H1 (cell line): Measurements from ENCODE around the gene CENPM. TPM values are rescaled to one million over a fixed set of nuclear protein-coding genes. Genes with fewer than 3 reads are reported as not detected.

Source experiments
- ASH2L ChIP-seq: fragments of 200-600, 300-600 bp; sonication (generic); IDR thresholded peaks from one replicate; pipeline ENCODE4 v1.7.1; 2017; ENCODE audit warnings: low read length
- BCL11A ChIP-seq, 2 experiments: IDR thresholded peaks; one replicate each; pipeline ENCODE4 v1.6.1; 2011; ENCODE audit warnings: low read depth in 2 of 2, low read length in 2 of 2, mild to moderate bottlenecking in 2 of 2
- CHD1 ChIP-seq: IDR thresholded peaks from 2 replicates; pipeline ENCODE4 v1.6.1; 2012; ENCODE audit warnings: low read depth, low read length, improper control_type of control experiment
- CTBP2 ChIP-seq: IDR thresholded peaks from 2 replicates; pipeline ENCODE4 v1.7.0; 2011; ENCODE audit warnings: borderline replicate concordance, mild to moderate bottlenecking, moderate library complexity, mixed read lengths, low read length; ENCODE audit not compliant: insufficient read depth, insufficient read length
- FOSL1 ChIP-seq: IDR thresholded peaks from 2 replicates; pipeline ENCODE4 v1.6.1; 2011; ENCODE audit warnings: mild to moderate bottlenecking, low read depth, low read length, moderate library complexity; ENCODE audit not compliant: insufficient read depth
- GTF2F1 ChIP-seq: IDR thresholded peaks from 2 replicates; pipeline ENCODE4 v1.6.1; 2012; ENCODE audit warnings: low read depth, low read length, improper control_type of control experiment, borderline replicate concordance
- JUN ChIP-seq: IDR thresholded peaks from 2 replicates; pipeline ENCODE4 v1.6.1; 2011; ENCODE audit warnings: low read depth, mild to moderate bottlenecking, improper control_type of control experiment, low read length
- JUND ChIP-seq: IDR thresholded peaks from 2 replicates; pipeline ENCODE4 v1.6.1; 2011; ENCODE audit warnings: mild to moderate bottlenecking, improper control_type of control experiment, low read length
- NANOG ChIP-seq: IDR thresholded peaks from 2 replicates; pipeline ENCODE4 v1.6.1; 2011; ENCODE audit warnings: low read length, low read depth, mild to moderate bottlenecking, inconsistent platforms; ENCODE audit not compliant: insufficient read depth, poor library complexity, severe bottlenecking
- POU5F1 ChIP-seq: IDR thresholded peaks from 2 replicates; pipeline ENCODE4 v1.6.1; 2011; ENCODE audit warnings: low read depth, mild to moderate bottlenecking, low read length, moderate library complexity
- RAD21 ChIP-seq, 2 experiments: IDR thresholded peaks in 1 of 2; conservative IDR thresholded peaks in 1 of 2; 2 replicates each; pipeline ENCODE4 v1.6.1; 2011; ENCODE audit warnings: low read depth in 2 of 2, low read length in 2 of 2, improper control_type of control experiment in 1 of 2, inconsistent platforms in 1 of 2, mild to moderate bottlenecking in 1 of 2, moderate library complexity in 1 of 2
- RFX5 ChIP-seq: IDR thresholded peaks from 2 replicates; pipeline ENCODE4 v1.6.1; 2011; ENCODE audit warnings: low read depth, low read length, improper control_type of control experiment, borderline replicate concordance
- RNF2 ChIP-seq: fragments of 200-900, 300-1000 bp; sonication (generic); IDR thresholded peaks from 2 replicates; pipeline ENCODE4 v1.7.1; 2016; ENCODE audit warnings: borderline replicate concordance, low read depth, mild to moderate bottlenecking, antibody characterized with exemption, low read length; ENCODE audit not compliant: poor library complexity, severe bottlenecking; ENCODE audit errors: missing control alignments
- SIN3A ChIP-seq, 2 experiments: IDR thresholded peaks in 1 of 2; conservative IDR thresholded peaks in 1 of 2; 2 replicates each; pipeline ENCODE4 v1.6.1; 2011 to 2012; ENCODE audit warnings: low read length in 2 of 2, improper control_type of control experiment in 1 of 2, low read depth in 1 of 2, mild to moderate bottlenecking in 1 of 2
- SP2 ChIP-seq: IDR thresholded peaks from 2 replicates; pipeline ENCODE4 v1.6.1; 2012; ENCODE audit warnings: mild to moderate bottlenecking, low read length, inconsistent platforms
- SP4 ChIP-seq: IDR thresholded peaks from 2 replicates; pipeline ENCODE4 v1.6.1; 2012; ENCODE audit warnings: low read length, inconsistent platforms
- TAF1 ChIP-seq: IDR thresholded peaks from 2 replicates; pipeline ENCODE4 v1.6.1; 2011; ENCODE audit warnings: mild to moderate bottlenecking, low read depth, low read length
- TAF7 ChIP-seq: optimal IDR thresholded peaks from 2 replicates; pipeline ENCODE3; 2011; ENCODE audit warnings: low read depth, mild to moderate bottlenecking, inconsistent platforms, low read length, moderate library complexity, borderline replicate concordance
- TEAD4 ChIP-seq: IDR thresholded peaks from 2 replicates; pipeline ENCODE4 v1.6.1; 2012; ENCODE audit warnings: low read depth, low read length, inconsistent platforms, mixed read lengths
- USF2 ChIP-seq: IDR thresholded peaks from 2 replicates; pipeline ENCODE4 v1.6.1; 2011; ENCODE audit warnings: low read length, improper control_type of control experiment
- ZNF274 ChIP-seq: IDR thresholded peaks from 2 replicates; pipeline ENCODE4 v1.7.0; 2012; ENCODE audit warnings: low read length, borderline replicate concordance; ENCODE audit errors: extremely low read depth
- polyA plus RNA-seq, 7 experiments: library from polyadenylated mRNA; depleted of rRNA in 3 of 7; stranded (reverse) in 5 of 7; unstranded in 2 of 7; fragments of >200 nt in 5 of 7; fragments of 200-250 nt in 2 of 7; gene quantifications; 1 replicate in 5 of 7; 2 replicates in 1 of 7; 4 replicates in 1 of 7; pipeline versions ENCODE4 v1.2.1 to v1.2.3, GENCODE V29; 2011 to 2013; ENCODE audit warnings: missing spikeins in 2 of 7, mixed read lengths in 2 of 7
- total RNA-seq: library from RNA; stranded (reverse); fragmentation: NEBNext Ultra II Directional; extraction: Animal tissue kit (Norgen Biotek cat#: 25700); gene quantifications from 2 replicates; pipeline ENCODE4 v1.2.1, GENCODE V29; 2021
- TF ChIP-seq, protein P1 (sequence below): IDR thresholded peaks from 2 replicates; pipeline ENCODE4 v1.6.1; 2012; ENCODE audit warnings: inconsistent platforms

Gene CENPM
- total and polyA plus RNA-seq, 2 of the 8 experiments (the other 6 are each of a cell fraction or from before 2014, with no cell fraction given), result 32.0 to 80.4 TPM

DNA sequence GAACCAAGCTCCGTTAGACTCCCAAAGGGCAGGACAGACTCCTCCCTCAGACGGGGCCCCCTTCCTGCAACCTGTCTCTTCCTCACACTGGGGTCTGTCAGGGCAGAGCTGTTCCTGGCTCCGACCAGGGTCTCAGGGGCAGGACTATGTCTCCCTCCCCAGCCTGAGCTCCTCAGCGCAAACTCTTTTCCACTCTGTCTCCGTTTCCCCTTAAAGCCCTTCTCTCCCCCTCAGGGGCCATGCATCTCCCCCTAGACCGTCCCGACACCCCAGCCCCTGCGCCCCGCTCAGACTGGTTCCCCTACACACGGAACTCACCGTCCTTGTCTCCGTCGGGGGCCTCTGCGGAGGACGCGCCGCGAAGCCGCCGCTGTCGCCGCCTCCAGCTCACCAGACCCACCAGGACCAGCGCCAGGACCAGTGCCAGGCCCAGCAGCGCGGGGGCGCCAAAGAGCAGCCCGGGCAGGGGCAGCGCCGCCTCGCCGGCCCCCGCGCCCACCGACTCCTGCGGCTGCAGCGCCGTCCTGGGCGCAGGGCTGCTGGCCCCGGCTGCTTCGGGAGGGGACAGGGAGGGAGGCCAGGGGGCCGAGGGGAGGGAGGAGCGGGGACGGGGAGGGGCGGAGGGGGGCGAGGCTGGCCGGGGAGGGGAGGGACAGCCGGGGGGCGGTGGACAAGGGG, 21.0 kb downstream of the CENPM start (continued):
- TF ChIP-seq RAD21 (IDR thresholded peaks at IDR 0.05 in 1 of 2, conservative IDR thresholded peaks at IDR 0.05 in 1 of 2; ENCODE audit: low read depth in 2 of 2, low read length in 2 of 2) (peak; percentile 38 to 64), CTBP2 (peak; percentile 15), JUND (no peak), GTF2F1 (no peak), TEAD4 (no peak), SP4 (no peak), CHD1 (no peak), FOSL1 (peak; percentile 73; the same call in 1 of the 2 replicates), TAF1 (no peak), POU5F1 (no peak), TAF7 (peak; percentile 29), BCL11A (IDR thresholded peaks at IDR 0.05; ENCODE audit: low read depth in 2 of 2, low read length in 2 of 2) (no peak), USF2 (no peak), ZNF274 (no peak), SP2 (no peak), RNF2 (no peak), ASH2L (no peak), RFX5 (no peak), JUN (no peak), NANOG (peak; percentile 19), SIN3A (conservative IDR thresholded peaks at IDR 0.05 in 1 of 2, IDR thresholded peaks at IDR 0.05 in 1 of 2; ENCODE audit: low read depth in 1 of 2, low read length in 2 of 2) (no peak)
- TF ChIP-seq, protein P1, sequence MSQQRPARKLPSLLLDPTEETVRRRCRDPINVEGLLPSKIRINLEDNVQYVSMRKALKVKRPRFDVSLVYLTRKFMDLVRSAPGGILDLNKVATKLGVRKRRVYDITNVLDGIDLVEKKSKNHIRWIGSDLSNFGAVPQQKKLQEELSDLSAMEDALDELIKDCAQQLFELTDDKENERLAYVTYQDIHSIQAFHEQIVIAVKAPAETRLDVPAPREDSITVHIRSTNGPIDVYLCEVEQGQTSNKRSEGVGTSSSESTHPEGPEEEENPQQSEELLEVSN, result no peak
